KMS-11 (cell line): ENCODE measurements around the gene BIVM.

Experiments
- H2AFZ ChIP-seq: fragments of 200-600 bp; sonication (generic); 2 replicates; pipeline ENCODE4 v1.6.1; 2016; ENCODE audit warnings: antibody characterized with exemption, mixed run types, low read depth
- H3K27ac ChIP-seq: fragments of 200-600 bp; sonication (generic); 2 replicates; pipeline ENCODE4 v1.6.1; 2016; ENCODE audit warnings: mild to moderate bottlenecking, mixed run types
- H3K27me3 ChIP-seq: fragments of 200-600 bp; sonication (generic); 2 replicates; pipeline ENCODE4 v1.6.1; 2017; ENCODE audit warnings: mild to moderate bottlenecking, low read depth, mixed run types, moderate library complexity; ENCODE audit not compliant: insufficient read depth
- H3K36me3 ChIP-seq: fragments of 200-600 bp; sonication (generic); 2 replicates; pipeline ENCODE4 v1.6.1; 2017; ENCODE audit warnings: mild to moderate bottlenecking, mixed run types; ENCODE audit not compliant: insufficient read depth
- H3K4me1 ChIP-seq: fragments of 200-600 bp; sonication (generic); 2 replicates; pipeline ENCODE4 v1.6.1; 2016; ENCODE audit warnings: mild to moderate bottlenecking, low read depth, mixed run types; ENCODE audit not compliant: poor library complexity, severe bottlenecking
- H3K4me2 ChIP-seq: fragments of 200-600 bp; sonication (generic); 2 replicates; pipeline ENCODE4 v1.7.0; 2016; ENCODE audit warnings: mild to moderate bottlenecking, mixed run types
- H3K4me3 ChIP-seq: fragments of 200-600 bp; sonication (generic); IDR thresholded peaks from 2 replicates; pipeline ENCODE4 v1.6.1; 2017; ENCODE audit warnings: low read depth, low read length, mixed read lengths; ENCODE audit not compliant: insufficient read depth
- H3K79me2 ChIP-seq: fragments of 200-600 bp; sonication (generic); 2 replicates; pipeline ENCODE4 v1.6.1; 2016; ENCODE audit warnings: low read depth, mixed run types; ENCODE audit not compliant: insufficient read depth
- H3K9ac ChIP-seq: fragments of 200-600 bp; sonication (generic); 2 replicates; pipeline ENCODE4 v1.6.1; 2016; ENCODE audit warnings: mild to moderate bottlenecking, mixed run types
- H4K20me1 ChIP-seq: fragments of 200-600 bp; sonication (generic); 2 replicates; pipeline ENCODE4 v1.6.1; 2016; ENCODE audit warnings: mild to moderate bottlenecking, mixed run types; ENCODE audit not compliant: insufficient read depth
- TF ChIP-seq, protein P1 (sequence below): fragments of 200-600 bp; sonication (generic); conservative IDR thresholded peaks from 2 replicates; pipeline ENCODE4 v1.6.1; 2017; ENCODE audit warnings: low read depth, mild to moderate bottlenecking, antibody characterized with exemption, low read length, moderate library complexity, mixed read lengths

BIVM gene

DNA sequence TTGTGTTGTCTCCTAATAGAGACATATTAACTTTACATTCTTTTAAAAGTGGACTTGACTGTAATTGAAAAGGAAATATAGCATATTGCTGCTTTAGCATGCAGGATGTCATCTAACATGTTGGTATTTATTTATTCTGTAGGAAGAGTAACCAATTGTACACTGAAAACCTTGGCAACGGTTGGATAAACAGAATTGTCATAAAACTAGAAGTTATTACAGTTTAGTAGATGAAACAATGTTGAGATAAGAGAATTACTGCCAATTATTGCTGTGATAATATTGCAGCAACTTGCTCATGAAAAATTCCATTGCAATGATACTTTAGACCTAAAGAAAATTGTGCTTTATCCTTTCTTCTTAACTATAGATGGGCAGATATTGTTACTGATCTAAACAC is 39.4 kb downstream of the BIVM start:
- Histone ChIP-seq H3K9ac (no peak overlapping the region), H3K36me3 (no peaks in the 10 kb centered on the region), H2AFZ (no peak overlapping the region), H3K79me2 (no peaks in the 10 kb centered on the region), H3K27me3 (no peaks in the 10 kb centered on the region), H4K20me1 (no peaks in the 10 kb centered on the region), H3K27ac (no peak overlapping the region), H3K4me1 (no peaks in the 10 kb centered on the region), H3K4me3 (no peak overlapping the region), H3K4me2 (no peak overlapping the region)
- TF ChIP-seq, protein P1, sequence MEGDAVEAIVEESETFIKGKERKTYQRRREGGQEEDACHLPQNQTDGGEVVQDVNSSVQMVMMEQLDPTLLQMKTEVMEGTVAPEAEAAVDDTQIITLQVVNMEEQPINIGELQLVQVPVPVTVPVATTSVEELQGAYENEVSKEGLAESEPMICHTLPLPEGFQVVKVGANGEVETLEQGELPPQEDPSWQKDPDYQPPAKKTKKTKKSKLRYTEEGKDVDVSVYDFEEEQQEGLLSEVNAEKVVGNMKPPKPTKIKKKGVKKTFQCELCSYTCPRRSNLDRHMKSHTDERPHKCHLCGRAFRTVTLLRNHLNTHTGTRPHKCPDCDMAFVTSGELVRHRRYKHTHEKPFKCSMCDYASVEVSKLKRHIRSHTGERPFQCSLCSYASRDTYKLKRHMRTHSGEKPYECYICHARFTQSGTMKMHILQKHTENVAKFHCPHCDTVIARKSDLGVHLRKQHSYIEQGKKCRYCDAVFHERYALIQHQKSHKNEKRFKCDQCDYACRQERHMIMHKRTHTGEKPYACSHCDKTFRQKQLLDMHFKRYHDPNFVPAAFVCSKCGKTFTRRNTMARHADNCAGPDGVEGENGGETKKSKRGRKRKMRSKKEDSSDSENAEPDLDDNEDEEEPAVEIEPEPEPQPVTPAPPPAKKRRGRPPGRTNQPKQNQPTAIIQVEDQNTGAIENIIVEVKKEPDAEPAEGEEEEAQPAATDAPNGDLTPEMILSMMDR, result no peak

DNA sequence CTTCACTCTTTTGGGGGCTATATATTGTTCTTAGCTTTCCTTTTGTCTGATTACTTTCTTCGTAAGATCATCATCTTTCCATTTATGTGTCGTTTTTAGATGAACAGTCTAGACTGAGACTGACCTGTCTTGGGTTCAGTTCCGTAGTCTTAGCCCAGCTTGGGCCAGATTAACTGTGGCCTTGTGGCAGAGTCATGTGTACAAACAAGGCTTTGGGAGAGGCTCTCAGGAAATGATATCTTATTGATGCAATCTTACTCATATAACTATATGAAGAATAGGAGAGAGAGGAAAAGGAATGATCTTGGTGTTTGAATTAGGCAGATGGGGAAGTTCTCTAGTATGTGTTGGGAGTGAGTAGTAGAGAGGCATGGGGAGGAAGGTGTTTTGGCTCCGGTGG is 40.1 kb downstream of the BIVM start:
- TF ChIP-seq, protein P1, result no peak
- Histone ChIP-seq H3K9ac (no peak overlapping the region), H3K4me1 (no peaks in the 10 kb centered on the region), H3K36me3 (no peaks in the 10 kb centered on the region), H3K27ac (no peak overlapping the region), H4K20me1 (no peaks in the 10 kb centered on the region), H3K4me2 (no peak overlapping the region), H3K79me2 (no peaks in the 10 kb centered on the region), H2AFZ (no peak overlapping the region), H3K27me3 (no peaks in the 10 kb centered on the region), H3K4me3 (no peak overlapping the region)

DNA sequence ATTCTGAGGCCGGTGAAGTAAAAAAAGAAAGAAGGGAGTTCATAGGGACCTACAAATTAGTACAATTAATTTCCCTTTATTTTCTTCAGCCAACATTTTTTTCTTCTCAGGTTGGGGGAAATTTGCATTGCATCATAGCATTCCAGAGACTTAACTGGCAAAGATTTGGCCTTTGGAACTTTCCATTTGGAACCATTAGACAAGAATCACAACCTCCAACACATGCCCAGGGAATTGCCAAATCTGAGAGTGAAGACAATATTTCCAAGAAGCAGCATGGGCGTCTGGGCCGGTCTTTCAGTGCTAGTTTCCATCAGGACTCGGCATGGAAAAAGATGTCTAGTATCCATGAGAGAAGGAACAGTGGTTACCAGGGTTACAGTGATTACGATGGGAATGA is 40.5 kb downstream of the BIVM start:
- H3K9ac ChIP-seq, result no peak overlapping the region
- no peaks in the 10 kb centered on the region for H4K20me1 ChIP-seq
- H3K79me2 ChIP-seq, result no peaks in the 10 kb centered on the region
- no peaks in the 10 kb centered on the region for H3K4me1 ChIP-seq
- H3K4me3 ChIP-seq, result no peak overlapping the region
- H3K27ac ChIP-seq, result no peak overlapping the region
- no peaks in the 10 kb centered on the region for H3K36me3 ChIP-seq
- no peak overlapping the region for H2AFZ ChIP-seq
- no peaks in the 10 kb centered on the region for H3K27me3 ChIP-seq
- no peak overlapping the region for H3K4me2 ChIP-seq
- TF ChIP-seq, protein P1, result no peak

DNA sequence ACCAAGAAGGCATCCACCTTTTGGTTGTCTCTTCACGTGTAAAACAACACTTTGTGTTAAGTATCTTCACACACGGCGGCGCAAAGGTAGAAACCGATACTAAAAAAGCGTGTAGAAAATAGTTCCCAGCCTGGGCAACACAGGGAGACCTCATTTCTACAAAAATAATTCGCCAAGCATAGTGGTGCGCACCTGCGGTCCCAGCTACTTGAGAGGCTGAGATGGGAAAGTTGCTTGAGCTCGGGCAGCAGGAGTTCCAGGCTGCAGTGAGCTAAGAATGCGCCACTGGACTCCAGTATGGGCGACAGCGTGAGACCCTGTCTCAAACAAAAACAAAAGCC is 46.3 kb downstream of the BIVM start:
- H3K4me3 ChIP-seq, result no peak overlapping the region
- no peaks in the 10 kb centered on the region for H3K27me3 ChIP-seq
- TF ChIP-seq, protein P1, result no peak
- peaks cover 28% of the 10 kb centered on the region; the same call in 1 of the 2 replicates for H3K79me2 ChIP-seq
- H3K9ac ChIP-seq, result peak overlapping the region; percentile 83
- H3K27ac ChIP-seq, result peak overlapping the region; percentile 90
- H2AFZ ChIP-seq, result peak overlapping the region; percentile 67
- no peaks in the 10 kb centered on the region for H4K20me1 ChIP-seq
- peak overlapping the region; percentile 48 for H3K4me2 ChIP-seq
- H3K36me3 ChIP-seq, result no peaks in the 10 kb centered on the region
- peaks cover 7% of the 10 kb centered on the region for H3K4me1 ChIP-seq
